HG02610 (cell line): ENCODE results near the gene DOCK6.
"Not testable (repeated sequence)": the region's sequence is repeated elsewhere in the genome, so short reads cannot be mapped to it uniquely, and the experiment has no call there.

Experiments
- ATAC-seq: cut with Tn5 transposase; IDR thresholded peaks from one replicate; pipeline ENCODE4 v1.9.1; 2021; ENCODE audit warnings: mild to moderate bottlenecking, moderate library complexity; ENCODE audit not compliant: unreplicated experiment

The DOCK6 gene

DNA sequence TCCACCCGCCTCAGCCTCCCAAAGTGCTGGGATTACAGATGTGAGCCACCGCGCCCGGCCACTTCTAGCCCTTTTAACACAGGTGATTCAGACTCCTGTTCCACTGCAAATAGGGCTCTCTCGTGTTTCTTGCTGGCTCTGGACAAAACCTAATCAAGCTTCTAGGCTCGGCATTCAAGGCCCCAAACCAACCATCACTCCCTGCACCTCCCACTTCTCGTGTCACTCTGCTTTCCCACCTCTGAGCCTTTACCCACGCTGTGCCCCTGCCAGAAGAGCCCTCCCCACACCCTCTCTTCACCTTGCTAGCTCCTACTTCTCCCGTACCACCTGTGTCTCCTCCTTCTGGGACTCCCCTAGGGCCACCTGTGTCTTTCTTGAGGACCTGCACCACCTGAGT, 84.7 kb downstream of the DOCK6 start:
- ATAC-seq, result no peak

DNA sequence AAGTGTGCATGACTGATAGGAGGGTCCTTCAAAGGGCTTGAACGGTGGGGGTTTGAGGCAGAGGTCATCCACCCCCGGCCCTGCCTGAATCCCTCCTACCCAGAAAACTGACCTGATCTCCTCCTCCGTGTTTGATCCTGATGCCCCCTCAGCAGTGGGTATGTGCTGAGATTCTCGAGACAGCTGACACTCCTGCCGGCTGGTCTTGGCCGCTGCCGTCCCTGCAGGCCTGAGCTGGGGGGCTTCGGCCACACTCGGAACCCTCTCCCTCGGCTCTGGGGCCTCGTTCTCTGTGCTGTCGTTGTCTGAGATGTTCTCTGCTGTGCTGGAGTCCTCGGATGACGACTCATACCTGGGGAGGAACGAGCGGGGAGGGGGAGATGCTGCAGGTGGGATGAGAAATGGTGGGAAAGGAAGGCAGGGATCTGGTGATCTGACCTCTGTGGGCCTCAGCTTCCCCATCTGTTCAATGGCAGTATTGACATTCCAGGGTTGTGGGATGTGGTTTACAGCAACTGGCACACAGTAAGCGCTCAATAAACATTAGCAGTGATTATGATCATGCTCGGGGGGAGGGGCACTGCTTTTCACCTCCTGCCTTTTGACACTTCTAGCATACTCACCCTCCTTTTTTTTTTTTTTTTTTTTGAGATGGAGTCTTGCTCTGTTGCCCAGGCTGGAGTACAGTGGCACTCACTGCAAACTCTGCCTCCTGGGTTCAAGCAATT, 85.7 kb downstream of the DOCK6 start:
- no peak for ATAC-seq

DNA sequence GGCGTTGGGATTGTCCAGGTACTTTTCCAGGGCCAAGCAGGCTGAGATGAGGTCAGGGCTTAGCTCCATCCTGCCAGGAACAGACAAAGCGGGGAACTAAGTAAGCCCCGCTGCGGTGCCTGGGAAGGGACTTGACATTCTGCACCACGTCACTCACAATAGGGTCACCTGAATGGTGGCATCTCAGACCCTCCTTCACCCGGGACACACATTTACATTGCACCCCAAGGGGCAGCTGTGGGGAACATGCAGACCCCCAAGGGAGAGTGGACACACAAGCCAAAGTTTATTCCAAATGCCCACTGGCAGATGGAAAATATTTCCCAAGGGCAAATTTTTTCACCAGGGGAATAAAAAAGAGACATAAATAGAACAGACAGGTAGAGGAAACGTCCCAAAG, 86.4 kb downstream of the DOCK6 start:
- no peak for ATAC-seq

DNA sequence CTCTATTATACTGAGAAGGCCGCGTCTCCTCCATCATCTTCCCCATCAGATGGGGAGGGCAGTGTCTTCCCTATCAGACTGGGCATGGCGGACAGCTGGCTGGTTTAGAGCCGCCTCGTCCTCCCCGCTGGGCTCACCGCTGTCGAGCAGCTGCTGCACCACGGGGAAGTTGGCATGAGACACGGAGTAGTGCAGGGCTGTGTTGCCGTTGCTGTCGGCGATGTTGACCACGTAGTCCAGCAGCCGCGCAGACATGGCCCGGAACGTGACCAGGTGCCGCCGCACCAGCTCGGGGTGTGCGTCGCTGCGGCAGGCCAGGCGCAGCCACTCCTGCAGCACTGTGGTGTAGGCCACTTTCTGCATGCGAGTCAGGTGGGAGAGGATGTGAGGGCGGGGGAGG, 88.0 kb downstream of the DOCK6 start:
- ATAC-seq, result no peak

DNA sequence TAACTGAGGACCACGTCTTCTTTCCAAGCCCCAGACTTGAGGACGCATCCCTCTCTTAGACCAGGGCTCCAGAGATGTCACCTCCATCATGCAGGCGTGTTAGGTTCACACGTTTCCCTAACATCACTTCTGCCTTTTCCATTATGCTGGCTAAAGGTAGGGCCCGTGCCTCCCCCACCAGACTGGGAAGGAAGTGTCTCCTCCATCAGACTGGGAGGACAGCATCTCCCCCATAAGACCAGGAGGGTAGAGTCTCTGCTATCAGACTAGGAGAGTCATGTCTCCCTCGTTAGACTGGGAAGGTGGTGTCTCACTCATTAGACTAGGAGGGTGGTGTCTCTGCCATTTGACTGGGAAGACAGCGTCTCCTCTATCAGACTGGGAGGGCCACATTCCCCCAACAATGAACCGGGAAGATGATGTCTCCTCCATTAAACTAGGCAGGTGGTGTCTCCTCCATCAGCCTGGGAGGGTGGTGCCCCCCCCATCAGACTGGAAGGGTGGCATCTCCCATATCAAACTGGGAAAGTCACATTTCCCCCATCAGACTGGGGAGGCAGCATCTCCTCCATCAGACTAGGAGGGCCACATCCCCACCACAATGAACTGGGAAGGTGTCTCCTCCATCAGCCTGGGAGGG, 88.7 kb downstream of the DOCK6 start:
- no peak for ATAC-seq

DNA sequence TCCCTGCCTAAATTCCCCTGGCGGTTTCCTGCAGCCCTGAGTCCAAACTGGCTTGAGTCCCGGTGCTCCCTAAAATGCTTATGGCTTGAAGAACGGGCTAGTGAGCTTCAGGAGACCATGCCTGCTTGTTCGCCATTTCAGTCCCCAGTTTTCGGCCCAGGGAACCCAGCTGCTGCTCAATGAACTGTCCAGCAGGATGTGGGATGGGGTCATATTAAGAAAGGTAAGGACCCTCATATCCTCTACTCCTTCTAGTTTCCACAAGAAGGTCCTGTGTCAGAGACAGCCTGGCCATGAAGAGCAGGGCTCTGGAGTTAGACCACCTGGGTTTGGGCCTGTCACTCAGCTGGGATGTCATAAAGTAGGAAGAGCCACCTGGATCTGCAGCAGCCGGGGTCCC, 89.7 kb downstream of the DOCK6 start:
- ATAC-seq, result no peak

DNA sequence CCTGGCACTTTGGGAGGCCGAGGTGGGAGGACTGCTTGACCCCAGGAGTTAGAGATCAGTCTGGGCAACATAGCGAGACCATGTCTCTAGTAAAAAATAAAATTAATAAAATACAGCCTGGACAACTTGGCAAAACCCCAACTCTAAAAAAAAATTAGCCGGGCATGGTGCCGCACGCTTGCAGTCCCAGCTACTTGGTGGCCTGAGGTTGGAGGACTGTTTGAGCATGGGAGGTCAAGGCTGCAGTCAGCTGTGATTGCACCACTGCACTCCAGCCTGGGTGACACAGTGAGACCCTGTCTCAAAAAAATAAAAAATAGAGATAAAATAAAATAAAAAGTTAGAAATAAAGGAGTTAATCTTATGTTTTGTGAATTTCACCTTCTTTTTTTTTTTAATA, 91.2 kb downstream of the DOCK6 start:
- no peak for ATAC-seq

DNA sequence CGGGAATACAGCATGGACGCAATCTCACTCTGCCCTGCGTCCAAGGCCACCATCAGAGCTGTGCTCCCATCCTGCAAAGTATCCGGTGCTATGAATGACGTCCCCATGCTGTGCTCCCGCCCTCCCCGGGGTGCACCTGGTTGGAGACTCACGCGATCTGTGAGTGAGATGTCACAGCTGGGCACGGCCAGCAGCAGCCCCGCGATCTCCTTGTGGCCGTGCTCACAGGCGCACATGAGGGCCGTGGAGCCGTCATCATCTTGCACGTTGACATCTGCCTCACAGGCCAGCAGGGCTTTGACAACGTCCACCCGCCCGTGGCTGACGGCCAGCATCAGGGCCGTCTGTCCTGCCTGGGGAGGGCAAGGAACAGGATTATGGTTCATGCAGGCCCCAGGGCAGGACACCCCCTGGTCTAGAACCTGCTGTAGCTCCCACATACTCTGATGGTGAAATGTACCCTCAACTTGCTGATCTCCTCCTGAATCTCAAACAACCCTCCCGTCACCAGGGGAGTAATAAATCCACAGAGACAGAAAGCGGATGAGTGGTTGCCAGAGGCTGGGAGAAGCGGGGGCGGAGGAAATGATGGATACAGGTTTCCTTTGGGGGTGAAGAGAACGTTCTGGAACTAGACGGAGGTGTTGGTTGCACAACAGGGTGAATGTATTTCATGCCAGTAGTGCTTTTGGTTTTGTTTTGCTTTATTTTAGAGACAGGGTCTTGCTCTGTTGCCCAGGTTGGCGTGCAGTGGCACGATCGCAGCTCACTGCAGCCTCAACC, 92.2 kb downstream of the DOCK6 start:
- ATAC-seq, result no peak

DNA sequence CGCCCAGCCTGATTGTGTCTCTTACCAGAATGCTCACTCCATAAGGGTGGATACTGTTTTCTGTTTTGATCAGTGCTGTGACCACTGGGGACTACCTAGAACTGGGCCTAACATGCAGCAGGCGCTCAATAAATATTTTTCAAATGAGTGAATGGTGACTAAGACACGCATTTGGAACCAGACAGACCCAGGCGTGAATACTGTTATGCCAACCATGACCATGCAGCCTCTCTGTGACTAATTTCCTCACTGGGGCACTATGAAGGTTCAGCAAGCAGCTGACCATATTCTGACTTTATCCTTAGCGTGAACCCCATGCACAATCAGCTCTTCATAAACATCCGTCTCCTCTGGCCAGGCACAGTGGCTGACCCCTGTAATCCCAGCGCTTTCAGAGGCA, 93.8 kb downstream of the DOCK6 start:
- ATAC-seq, result no peak

DNA sequence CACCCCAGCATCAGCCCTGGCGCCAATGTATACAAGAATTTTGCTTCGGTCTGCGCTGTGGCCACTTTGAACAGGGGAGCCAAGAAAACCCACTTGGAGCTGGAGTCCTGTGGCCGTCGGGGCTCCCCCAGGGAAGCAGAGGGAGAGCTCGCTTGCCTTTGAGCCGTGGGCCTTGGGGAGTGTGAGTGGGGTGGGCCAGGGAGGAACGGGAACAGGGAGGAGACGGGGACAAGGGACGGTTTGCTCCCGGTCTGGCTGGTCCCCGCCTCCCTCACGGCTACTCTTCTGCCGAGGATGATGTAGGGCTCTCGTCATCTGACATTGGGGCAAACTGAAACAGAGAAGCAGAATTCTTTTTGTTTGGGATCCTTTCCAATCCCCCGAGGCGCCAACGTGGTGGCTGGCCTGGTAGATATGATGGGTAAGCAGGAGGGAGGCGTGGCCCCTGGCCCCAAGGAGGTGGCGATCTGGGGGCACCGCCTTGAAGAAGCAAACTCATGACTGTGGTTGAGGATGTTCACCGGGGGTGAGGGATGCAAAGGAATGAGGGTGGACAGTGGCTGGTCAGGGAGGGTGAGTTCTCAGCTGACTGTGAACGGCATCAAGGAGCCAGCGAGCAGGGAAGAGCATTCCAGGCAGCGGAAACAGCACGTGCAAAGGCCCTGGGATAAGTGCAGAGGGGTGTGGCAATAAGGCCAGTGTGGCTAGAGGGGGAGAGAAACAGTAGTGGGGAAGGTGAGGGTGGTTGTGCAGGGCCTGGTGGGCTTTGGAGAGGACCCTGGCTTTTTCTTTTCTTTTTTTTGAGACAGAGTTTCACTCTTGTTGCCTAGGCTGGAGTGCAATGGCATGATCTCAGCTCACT, 95.8 kb downstream of the DOCK6 start:
- no peak for ATAC-seq

DNA sequence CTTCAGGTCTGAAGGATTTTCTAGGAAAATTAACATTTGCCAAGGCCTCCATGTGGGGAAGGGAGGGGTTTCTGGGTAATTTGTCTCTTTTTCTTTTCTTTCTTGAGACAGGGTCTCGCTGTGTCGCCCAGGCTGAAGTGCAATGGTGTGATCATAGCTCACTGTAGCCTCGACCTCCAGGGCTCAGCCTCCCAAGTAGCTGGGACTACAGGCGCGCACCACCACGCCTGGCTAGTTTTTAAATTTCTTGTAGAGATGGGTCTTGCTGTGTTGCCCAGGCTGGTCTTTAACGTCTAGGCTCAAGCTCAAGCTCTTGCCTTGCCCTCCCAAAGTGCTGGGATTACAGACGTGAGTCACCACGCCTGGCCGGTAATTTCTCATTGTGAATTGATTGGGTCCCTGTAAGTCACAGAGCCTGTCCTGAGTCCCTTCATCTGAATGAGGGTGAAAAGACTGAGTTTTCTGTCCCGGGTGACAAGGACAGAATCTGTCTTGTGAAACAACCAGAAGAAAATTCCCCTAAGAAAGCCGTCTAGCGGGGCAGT, 96.8 kb downstream of the DOCK6 start:
- no peak for ATAC-seq

DNA sequence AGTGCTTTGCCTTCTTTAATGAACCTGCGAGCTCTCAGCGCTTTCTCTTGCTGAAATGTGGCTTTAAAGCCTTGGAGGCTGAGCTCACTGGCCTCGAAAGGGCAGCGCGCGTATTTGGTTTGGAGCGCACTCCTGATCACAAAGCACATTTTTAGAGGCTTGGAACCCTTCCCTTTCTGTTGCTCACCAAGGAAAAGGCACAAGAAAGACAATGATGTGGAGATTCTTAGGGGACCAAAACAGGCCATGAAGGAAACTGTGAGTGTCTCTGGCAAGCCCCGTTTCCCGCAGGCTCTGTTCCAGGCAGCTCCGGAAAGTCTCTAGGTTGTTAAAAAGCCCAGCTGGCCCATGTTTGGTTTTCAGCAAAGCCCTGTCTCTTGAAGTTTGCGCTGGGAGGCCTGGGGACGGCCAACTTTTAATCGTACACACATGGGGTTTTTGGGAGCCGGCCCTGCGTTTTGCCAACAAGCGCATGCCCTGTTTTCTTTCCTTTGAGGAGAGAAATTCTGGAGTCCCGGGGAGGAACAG, 97.4 kb downstream of the DOCK6 start:
- ATAC-seq, result no peak

DNA sequence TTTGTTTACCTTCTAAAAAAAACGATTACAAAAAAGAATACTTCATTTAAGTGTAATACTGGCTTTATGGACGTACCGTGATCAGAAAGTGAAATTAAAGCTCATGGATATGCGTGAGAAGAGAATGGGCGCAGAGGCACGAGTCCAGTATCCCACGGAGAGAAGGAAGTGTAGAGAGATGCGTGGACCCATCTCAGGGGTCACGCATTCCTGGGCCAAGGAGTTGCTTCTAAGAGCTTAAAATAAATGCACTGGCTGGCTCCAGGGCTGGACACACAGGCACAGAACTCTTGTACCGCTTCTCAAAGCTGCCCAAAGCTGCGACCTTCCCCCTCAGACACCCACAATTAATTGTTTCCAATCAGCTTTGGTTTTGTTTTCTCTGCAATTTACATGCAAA, 98.0 kb downstream of the DOCK6 start:
- ATAC-seq, result no peak

DNA sequence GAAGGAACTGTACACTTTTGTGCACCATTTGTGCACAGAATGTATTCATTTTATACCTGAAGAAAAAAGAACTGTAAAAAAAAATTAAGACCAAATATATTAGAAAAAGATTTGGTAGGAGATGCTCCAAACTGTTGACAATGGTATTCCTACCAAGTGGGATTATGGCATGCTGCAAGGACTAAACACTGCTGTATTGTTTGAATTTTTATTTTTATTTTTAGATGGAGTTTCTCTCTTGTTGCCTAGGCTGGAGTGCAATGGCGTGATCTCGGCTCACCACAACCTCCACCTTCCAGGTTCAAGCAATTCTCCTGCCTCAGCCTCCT, 101.9 kb downstream of the DOCK6 start:
- not testable (repeated sequence) for ATAC-seq

DNA sequence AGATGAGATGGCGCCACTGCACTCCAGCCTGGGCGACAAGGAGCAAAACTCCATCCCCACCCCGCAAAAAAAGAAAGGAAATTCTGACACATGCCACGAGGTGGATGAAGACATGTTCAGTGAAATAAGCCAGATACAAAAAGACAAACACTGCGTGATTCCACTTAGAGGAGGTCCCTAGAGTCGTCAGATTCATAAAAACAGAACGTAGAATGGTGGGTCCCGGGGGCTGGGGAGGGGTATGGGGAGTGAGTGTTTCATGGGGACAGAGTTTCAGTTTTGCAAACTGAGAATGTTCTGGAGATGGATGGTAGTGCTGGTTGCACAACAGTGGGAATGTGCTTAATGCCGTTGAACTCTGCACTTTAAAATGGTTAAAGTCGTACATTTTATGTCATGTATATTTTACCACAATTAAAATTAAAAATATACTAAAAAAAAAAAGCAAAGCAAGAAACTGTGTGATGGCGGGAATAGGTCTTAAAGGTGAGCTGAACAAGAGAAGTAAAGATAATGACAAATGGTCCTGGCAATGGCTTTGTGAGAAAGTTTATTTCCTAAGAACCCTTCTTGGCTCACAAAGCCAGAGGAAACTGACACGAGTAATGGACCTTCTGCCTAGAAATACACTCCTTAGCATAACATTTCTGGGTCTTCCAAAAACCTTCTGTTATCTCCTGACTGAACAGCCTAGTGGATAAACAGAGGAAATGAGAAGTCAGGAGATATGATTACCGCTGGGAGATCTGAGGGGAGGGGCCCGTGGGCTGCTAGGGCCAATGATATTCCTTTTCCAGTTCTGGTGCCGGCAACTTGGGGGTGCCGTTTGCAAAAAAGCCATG, 102.5 kb downstream of the DOCK6 start:
- ATAC-seq, result no peak

DNA sequence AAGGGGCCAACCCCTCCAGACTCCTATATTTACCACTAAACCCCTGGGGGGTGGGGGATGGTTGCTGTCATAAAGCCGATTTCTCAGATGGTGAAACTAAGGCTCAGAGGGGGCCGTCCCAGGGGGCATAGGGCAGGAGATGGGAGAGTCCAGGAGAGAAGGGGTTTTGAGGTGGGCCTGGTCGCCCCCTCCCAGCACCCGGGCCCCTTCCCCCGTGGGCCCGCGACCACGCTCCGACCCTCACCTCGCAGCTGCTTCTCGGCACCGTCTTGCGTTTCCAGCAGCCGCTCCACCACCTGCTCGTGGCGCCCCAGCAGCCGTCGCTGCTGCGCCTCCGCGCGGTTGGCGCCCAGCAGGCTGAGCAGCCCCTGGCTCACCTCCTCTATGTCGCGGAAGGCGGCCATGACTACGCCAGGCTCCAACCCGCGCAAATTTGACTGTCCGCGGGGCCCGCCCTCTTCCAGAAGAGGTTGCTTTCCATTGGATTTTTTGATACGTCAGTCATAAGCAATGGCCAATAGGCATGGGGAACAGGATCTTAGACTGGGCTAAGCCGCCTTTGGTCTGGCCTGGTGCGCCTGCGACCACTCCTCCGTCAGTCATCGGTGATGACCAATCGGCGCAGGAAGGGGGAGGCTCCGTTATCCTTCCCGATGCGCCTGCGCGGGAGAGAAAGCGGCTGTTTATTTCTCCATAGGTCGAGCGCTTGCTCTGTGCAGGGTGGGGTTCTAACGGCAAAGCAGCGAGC, 106.8 kb downstream of the DOCK6 start, which contains the start of gene SPC24:
Gene SPC24, minus strand, starts transcription at position 410 of the 748 bp plus-strand sequence. Its CDS starts 6 bp downstream, at position 404.
- ATAC-seq, result peak; percentile 98

DNA sequence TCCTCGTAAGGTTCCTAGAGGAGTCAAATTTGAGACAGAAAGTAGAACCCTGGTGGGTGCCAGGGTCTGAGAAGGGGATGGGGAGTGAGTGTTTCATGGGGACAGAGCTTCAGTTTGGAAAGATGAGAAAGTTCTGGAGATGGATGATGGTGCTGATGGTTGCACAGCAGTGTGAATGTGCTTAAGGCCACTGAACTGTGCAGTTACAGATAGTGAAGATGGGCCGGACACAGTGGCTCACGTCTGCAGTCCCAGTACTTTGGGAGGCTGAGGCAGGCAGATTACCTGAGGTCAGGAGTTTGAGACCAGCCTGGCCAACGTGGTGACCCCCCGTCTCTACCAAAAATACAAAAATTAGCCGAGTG, 107.7 kb downstream of the DOCK6 start:
- no peak for ATAC-seq

DNA sequence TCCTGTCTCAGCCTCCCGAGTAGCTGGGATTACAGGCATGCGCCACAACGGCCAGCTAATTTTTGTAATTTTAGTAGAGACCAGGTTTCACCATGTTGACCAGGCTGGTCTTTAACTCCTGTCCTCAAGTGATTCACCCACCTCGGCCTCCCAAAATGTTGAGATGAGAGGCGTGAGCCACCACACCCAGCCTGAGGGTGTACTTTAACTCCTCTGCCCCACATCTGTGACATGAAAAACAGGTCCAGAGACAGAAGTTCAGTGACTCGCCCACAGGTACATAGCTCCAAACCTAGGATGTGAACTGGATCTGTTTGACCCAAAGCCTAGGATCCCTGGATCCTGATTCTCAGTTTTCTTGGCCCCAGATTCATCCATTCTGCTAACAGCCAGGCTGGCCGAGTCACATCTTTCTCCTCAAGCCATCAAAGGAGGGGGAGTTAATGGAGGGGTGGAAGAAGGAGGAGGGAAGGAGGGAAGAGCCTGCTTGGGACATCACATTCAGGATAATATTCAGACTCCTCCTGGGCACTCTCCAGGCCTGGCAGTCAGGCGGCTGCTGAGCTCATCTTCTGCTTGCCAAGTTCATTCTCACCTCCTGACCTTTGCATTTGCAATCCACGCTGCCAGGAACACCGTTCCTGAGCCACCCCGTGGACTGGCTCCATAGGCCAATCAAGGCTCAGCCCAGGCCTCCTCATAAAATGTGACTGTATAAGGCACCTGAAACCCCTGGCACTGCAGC, 109.8 kb downstream of the DOCK6 start:
- ATAC-seq, result no peak
